ENCODE measurements around the gene ACSM5. TPM values are rescaled to one million over a fixed set of nuclear protein-coding genes. Genes with fewer than 3 reads are reported as not detected.
"Not testable (repeated sequence)": the region's sequence is repeated elsewhere in the genome, so short reads cannot be mapped to it uniquely, and the experiment has no call there.

ACSM5 gene
- total RNA-seq, 4 donors from 2014 or later = 1.00 to 4.8 TPM; not detected in 2

- intact Hi-C loops (cut with DNase I) = no loop called here
- DNase-seq = no peak
- H3K27me3 ChIP-seq = no peaks in the 10 kb centered on the region
- H3K4me3 ChIP-seq = no peak overlapping the region
- H3K27ac ChIP-seq = peak overlapping the region in 3 of 4 donors; percentile 19 to 71 (median 39)
- 32 to 82% methylated on average over 2 to 3 of the region's 3 CpGs for WGBS, 2 donors
- no peaks in the 10 kb centered on the region for H3K36me3 ChIP-seq
- TF ChIP-seq POLR2A (IDR thresholded peaks at IDR 0.05) = no peak
- TF ChIP-seq, protein P1, sequence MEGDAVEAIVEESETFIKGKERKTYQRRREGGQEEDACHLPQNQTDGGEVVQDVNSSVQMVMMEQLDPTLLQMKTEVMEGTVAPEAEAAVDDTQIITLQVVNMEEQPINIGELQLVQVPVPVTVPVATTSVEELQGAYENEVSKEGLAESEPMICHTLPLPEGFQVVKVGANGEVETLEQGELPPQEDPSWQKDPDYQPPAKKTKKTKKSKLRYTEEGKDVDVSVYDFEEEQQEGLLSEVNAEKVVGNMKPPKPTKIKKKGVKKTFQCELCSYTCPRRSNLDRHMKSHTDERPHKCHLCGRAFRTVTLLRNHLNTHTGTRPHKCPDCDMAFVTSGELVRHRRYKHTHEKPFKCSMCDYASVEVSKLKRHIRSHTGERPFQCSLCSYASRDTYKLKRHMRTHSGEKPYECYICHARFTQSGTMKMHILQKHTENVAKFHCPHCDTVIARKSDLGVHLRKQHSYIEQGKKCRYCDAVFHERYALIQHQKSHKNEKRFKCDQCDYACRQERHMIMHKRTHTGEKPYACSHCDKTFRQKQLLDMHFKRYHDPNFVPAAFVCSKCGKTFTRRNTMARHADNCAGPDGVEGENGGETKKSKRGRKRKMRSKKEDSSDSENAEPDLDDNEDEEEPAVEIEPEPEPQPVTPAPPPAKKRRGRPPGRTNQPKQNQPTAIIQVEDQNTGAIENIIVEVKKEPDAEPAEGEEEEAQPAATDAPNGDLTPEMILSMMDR (IDR thresholded peaks at IDR 0.05) = no peak
- H3K9me3 ChIP-seq = no peaks in the 10 kb centered on the region
- peaks cover 0 to 11% (median 0%) of the 10 kb centered on the region in 3 donors for H3K4me1 ChIP-seq
Measured at GRCh38 chr16:20441191-20441590, 31.9 kb downstream of the ACSM5 start.

DNA sequence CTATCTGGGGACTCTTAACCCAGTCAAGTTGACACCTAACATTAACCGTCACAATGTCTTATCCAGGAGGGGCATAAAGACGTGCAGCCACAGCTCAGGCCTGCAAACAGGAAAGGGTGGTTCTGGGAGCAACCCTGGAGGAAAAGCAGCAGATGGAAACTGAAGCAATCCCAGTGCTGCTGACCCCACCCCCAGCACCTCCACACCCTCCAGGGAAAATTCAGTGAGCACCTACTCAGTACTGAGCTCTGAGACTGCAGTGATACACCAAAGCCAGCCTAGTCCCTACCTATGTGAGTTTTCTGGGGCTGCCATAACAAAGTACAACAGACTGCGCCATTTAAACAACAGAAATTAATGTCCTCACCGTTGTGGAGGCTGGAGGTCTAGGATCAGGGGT lies 32.5 kb downstream of the ACSM5 start:
- H3K9me3 ChIP-seq; H3K36me3 ChIP-seq; H3K4me3 ChIP-seq; intact Hi-C loops (cut with DNase I); DNase-seq; H3K27me3 ChIP-seq; H3K27ac ChIP-seq: not testable (repeated sequence)
- 71 to 85% methylated on average over 1 to 2 of the region's 4 CpGs for WGBS, 2 donors
- H3K4me1 ChIP-seq = peaks cover 0 to 11% (median 0%) of the 10 kb centered on the region in 3 donors

GRCh38 chr16:20446652-20447393 lies 37.5 kb downstream of the ACSM5 start:
- whole genome bisulfite sequencing, 2 donors = no CpG with 5 or more reads among the region's 3 CpGs
- DNase-seq; H3K36me3 ChIP-seq; H3K27ac ChIP-seq; H3K27me3 ChIP-seq; H3K4me3 ChIP-seq; H3K4me1 ChIP-seq; H3K9me3 ChIP-seq; intact Hi-C loops (cut with DNase I): not testable (repeated sequence)

DNA sequence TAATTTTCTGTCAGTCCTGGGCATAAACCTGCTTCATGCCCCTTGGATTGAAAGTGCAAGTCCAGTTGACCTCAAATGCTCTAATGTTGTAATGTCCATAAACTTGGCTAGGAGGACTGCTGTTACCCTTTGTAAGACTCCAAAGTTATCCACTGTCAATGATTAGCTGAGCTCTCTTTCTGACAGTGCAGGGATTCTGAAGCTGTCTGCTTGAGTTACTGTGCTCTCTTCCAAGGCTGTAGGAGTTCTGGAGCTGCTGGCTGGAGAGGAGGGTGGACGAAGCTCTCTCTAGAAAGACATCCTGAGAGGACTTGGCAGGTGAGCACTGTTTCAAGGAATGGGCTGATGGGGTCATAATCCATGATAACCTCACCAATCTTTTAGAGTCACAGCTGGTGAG lies 42.0 kb downstream of the ACSM5 start, which contains the start of gene ACSM2A:
Gene ACSM2A, plus strand, starts transcription at position 158 of the 400 bp plus-strand sequence. CDS start 8,594 bp downstream, outside the sequence.
- H3K27ac ChIP-seq; DNase-seq; H3K4me3 ChIP-seq; H3K36me3 ChIP-seq; H3K27me3 ChIP-seq; H3K4me1 ChIP-seq; intact Hi-C loops (cut with DNase I); H3K9me3 ChIP-seq: not testable (repeated sequence)
- no CpG with 5 or more reads among the region's 1 CpG for WGBS, 2 donors

DNA sequence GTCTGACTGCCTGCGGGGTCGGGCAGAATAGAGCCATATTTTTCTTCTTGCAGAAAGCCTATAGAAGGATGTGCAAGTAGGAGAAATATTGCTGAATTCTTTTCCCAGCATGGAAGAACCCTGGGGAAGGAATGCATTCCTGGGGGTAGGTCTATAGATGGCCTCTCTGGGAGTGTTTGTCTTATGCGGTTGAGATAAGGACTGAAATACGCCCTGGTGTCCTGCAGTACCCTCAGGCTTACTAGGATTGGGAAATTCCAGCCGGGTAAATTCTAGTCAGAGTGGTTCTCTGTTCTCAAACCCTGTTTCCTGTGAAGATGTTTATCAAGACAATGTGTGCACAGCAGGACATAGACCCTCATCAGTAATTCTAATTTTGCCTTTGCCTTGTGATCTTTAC lies 44.3 kb downstream of the ACSM5 start:
- H3K4me1 ChIP-seq; H3K36me3 ChIP-seq; H3K27ac ChIP-seq; DNase-seq; H3K9me3 ChIP-seq; H3K4me3 ChIP-seq; H3K27me3 ChIP-seq; intact Hi-C loops (cut with DNase I): not testable (repeated sequence)
- no CpG with 5 or more reads among the region's 5 CpGs for WGBS, 2 donors

- H3K27me3 ChIP-seq; DNase-seq; H3K27ac ChIP-seq; H3K9me3 ChIP-seq; H3K4me3 ChIP-seq; H3K4me1 ChIP-seq; H3K36me3 ChIP-seq; intact Hi-C loops (cut with DNase I): not testable (repeated sequence)
- 93 to 97% methylated on average over 2 of the region's 2 CpGs for WGBS, 2 donors
Measured at GRCh38 chr16:20459227-20459626, 49.9 kb downstream of the ACSM5 start.

- H3K4me1 ChIP-seq; DNase-seq; H3K4me3 ChIP-seq; H3K27ac ChIP-seq; intact Hi-C loops (cut with DNase I); H3K9me3 ChIP-seq; H3K27me3 ChIP-seq; H3K36me3 ChIP-seq: not testable (repeated sequence)
- 57 to 83% methylated on average over 1 to 3 of the region's 4 CpGs for WGBS, 2 donors
Measured at GRCh38 chr16:20460313-20460712, 51.0 kb downstream of the ACSM5 start.

- H3K9me3 ChIP-seq; H3K4me3 ChIP-seq; H3K27me3 ChIP-seq; H3K27ac ChIP-seq; H3K36me3 ChIP-seq; intact Hi-C loops (cut with DNase I); DNase-seq; H3K4me1 ChIP-seq: not testable (repeated sequence)
Measured at GRCh38 chr16:20468954-20469353, 59.6 kb downstream of the ACSM5 start.

- intact Hi-C loops (cut with DNase I); H3K9me3 ChIP-seq; H3K4me1 ChIP-seq; DNase-seq; H3K27ac ChIP-seq; H3K4me3 ChIP-seq; H3K36me3 ChIP-seq; H3K27me3 ChIP-seq: not testable (repeated sequence)
- WGBS, 2 donors = 100% methylated on average over 1 of the region's 2 CpGs; no CpG with 5 or more reads in 1 of the 2 donors
Measured at GRCh38 chr16:20469930-20470329, 60.6 kb downstream of the ACSM5 start.

GRCh38 chr16:20470732-20471131 lies 61.4 kb downstream of the ACSM5 start:
- intact Hi-C loops (cut with DNase I); H3K9me3 ChIP-seq; H3K27ac ChIP-seq; H3K27me3 ChIP-seq; H3K4me1 ChIP-seq; H3K36me3 ChIP-seq; DNase-seq; H3K4me3 ChIP-seq: not testable (repeated sequence)
- 69 to 72% methylated on average over 1 of the region's 1 CpG for WGBS, 2 donors

- H3K27me3 ChIP-seq; intact Hi-C loops (cut with DNase I); H3K4me3 ChIP-seq; H3K9me3 ChIP-seq; H3K4me1 ChIP-seq; H3K36me3 ChIP-seq; H3K27ac ChIP-seq; DNase-seq: not testable (repeated sequence)
- WGBS, 2 donors = 6 to 25% methylated on average over 2 of the region's 2 CpGs
Measured at GRCh38 chr16:20477188-20477744, 67.9 kb downstream of the ACSM5 start.

DNA sequence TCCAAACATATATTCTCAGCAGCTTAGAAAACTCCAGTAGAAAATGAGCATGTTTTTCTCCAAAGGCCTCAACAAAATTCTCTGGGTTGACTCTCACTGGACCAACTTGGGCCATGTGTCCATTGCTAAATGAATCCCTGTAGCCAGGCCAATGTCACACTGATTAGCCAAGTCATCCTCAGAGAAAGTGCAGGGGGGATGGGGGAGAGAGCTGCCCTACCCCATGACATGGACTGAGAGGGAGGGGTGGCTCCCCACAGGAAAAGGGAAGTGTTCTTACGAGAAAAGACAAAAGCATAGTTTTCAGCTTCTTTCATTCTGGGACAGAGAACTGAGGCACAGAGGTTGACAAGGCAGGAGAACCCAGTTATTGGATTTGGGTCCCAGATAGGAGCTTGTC lies 74.7 kb downstream of the ACSM5 start:
- H3K36me3 ChIP-seq; intact Hi-C loops (cut with DNase I); H3K27ac ChIP-seq; H3K9me3 ChIP-seq; DNase-seq; H3K27me3 ChIP-seq; H3K4me1 ChIP-seq; H3K4me3 ChIP-seq: not testable (repeated sequence)
- 63% methylated on average over 1 of the region's 1 CpG; no CpG with 5 or more reads in 1 of the 2 donors for WGBS, 2 donors
